Stimulated activated memory B cell treated with anti-CD40 and anti-IgM and Interleukin-4, amounts not matched to agents 10 μg/mL and 1 μg/mL and 100 μg/mL, for 72 hours (primary cell): ENCODE data around the gene CDK18.

ENCODE experiments used
- ATAC-seq: fragments of 150-1000 bp; cut with Tn5 transposase; 2 replicates; pipeline ENCODE4 v1.10.0; 2021
- H3K27ac Mint-ChIP-seq: one replicate; pipeline ENCODE4 v1.8.0; 2022; ENCODE audit warnings: mild to moderate bottlenecking, mixed read lengths
- H3K27me3 Mint-ChIP-seq: one replicate; pipeline ENCODE4 v1.8.0; 2022; ENCODE audit warnings: mixed read lengths
- H3K36me3 Mint-ChIP-seq: one replicate; pipeline ENCODE4 v1.8.0; 2022; ENCODE audit warnings: mixed read lengths
- H3K4me1 Mint-ChIP-seq: one replicate; pipeline ENCODE4 v1.8.0; 2022; ENCODE audit warnings: mixed read lengths
- H3K4me3 Mint-ChIP-seq: one replicate; pipeline ENCODE4 v1.8.0; 2022; ENCODE audit warnings: mild to moderate bottlenecking, moderate library complexity, mixed read lengths
- H3K9me3 Mint-ChIP-seq: one replicate; pipeline ENCODE4 v1.8.0; 2022; ENCODE audit warnings: mixed read lengths

The CDK18 gene

DNA sequence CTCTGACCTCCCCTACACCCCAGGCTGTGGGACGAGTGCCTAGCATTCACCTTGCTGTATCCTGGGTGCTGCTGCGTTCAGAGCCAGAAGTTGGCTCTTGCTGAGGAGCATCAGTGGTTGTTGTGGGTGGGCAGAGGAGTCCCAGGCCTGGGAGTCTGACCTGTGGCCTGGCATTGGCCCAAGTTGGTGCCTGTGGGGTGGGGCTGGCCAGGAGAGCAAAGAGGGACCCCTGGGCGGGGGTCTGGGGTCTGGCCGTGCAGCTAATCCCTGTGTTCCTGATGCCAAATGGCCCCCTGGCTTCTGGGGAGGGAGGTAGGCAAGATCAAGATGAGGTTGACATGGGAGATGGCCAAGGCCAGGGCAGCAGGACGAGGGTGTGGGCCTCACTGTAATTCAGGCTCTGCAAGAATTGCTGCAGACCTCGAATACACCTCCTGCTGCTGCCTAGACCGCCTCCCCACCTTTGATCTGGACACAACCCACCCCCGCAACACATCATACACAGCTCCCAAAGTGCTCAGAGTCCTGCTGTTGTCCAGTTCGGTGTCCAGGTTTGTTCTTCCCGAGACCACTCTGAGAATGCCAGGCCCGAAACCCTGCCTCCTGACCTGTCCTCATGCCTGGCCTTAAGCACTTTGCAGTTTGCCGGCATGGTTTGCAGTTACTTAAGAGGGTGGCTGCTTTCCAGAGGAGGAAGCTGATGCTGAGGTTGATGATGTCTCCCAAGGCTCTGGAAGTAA, 28.7 kb downstream of the CDK18 start:
- H3K27ac Mint-ChIP-seq = no peak overlapping the region
- H3K4me3 Mint-ChIP-seq = no peak overlapping the region
- H3K27me3 Mint-ChIP-seq = peaks cover 57% of the 10 kb centered on the region

GRCh38 chr1:205533748-205534443, 29.4 kb downstream of the CDK18 start:
- Mint-ChIP-seq H3K27me3 (peaks cover 52% of the 10 kb centered on the region), H3K27ac (no peak overlapping the region), H3K36me3 (no peaks in the 10 kb centered on the region), H3K4me3 (no peak overlapping the region), H3K9me3 (no peaks in the 10 kb centered on the region), H3K4me1 (peaks cover 28% of the 10 kb centered on the region)
- ATAC-seq = no peak

More for the DNA sequence above, 28.7 kb downstream of the CDK18 start:
- no peaks in the 10 kb centered on the region for H3K9me3 Mint-ChIP-seq
- no peak for ATAC-seq
- H3K36me3 Mint-ChIP-seq = no peaks in the 10 kb centered on the region
- H3K4me1 Mint-ChIP-seq = peaks cover 29% of the 10 kb centered on the region

GRCh38 chr1:205534444-205534985, 30.0 kb downstream of the CDK18 start:
- peaks cover 50% of the 10 kb centered on the region for H3K27me3 Mint-ChIP-seq
- no peak overlapping the region for H3K4me3 Mint-ChIP-seq
- no peaks in the 10 kb centered on the region for H3K36me3 Mint-ChIP-seq
- no peaks in the 10 kb centered on the region for H3K9me3 Mint-ChIP-seq
- no peak for ATAC-seq
- no peak overlapping the region for H3K27ac Mint-ChIP-seq
- peaks cover 22% of the 10 kb centered on the region for H3K4me1 Mint-ChIP-seq

- Mint-ChIP-seq H3K9me3 (no peaks in the 10 kb centered on the region), H3K4me3 (no peak overlapping the region), H3K36me3 (no peaks in the 10 kb centered on the region), H3K4me1 (peaks cover 18% of the 10 kb centered on the region), H3K27me3 (peaks cover 50% of the 10 kb centered on the region), H3K27ac (no peak overlapping the region)
- no peak for ATAC-seq
Measured at GRCh38 chr1:205535096-205535495, 30.6 kb downstream of the CDK18 start.

GRCh38 chr1:205535866-205536758, 31.6 kb downstream of the CDK18 start:
- Mint-ChIP-seq H3K36me3 (no peaks in the 10 kb centered on the region), H3K4me3 (no peak overlapping the region), H3K27ac (no peak overlapping the region), H3K27me3 (peaks cover 52% of the 10 kb centered on the region), H3K9me3 (no peaks in the 10 kb centered on the region), H3K4me1 (peaks cover 18% of the 10 kb centered on the region)
- ATAC-seq = no peak

GRCh38 chr1:205536759-205537361, 32.4 kb downstream of the CDK18 start:
- H3K4me1 Mint-ChIP-seq = peaks cover 18% of the 10 kb centered on the region
- ATAC-seq = peak; percentile 48
- H3K9me3 Mint-ChIP-seq = no peaks in the 10 kb centered on the region

GRCh38 chr1:205537386-205538018, 33.0 kb downstream of the CDK18 start:
- Mint-ChIP-seq H3K36me3 (no peaks in the 10 kb centered on the region), H3K27me3 (peaks cover 60% of the 10 kb centered on the region), H3K4me1 (peaks cover 18% of the 10 kb centered on the region), H3K9me3 (no peaks in the 10 kb centered on the region), H3K27ac (no peak overlapping the region), H3K4me3 (no peak overlapping the region)
- no peak for ATAC-seq

More at GRCh38 chr1:205536759-205537361, 32.4 kb downstream of the CDK18 start:
- Mint-ChIP-seq H3K27ac (no peak overlapping the region), H3K4me3 (no peak overlapping the region), H3K27me3 (peaks cover 60% of the 10 kb centered on the region), H3K36me3 (no peaks in the 10 kb centered on the region)

- Mint-ChIP-seq H3K9me3 (no peaks in the 10 kb centered on the region), H3K27me3 (peaks cover 63% of the 10 kb centered on the region)
Measured at GRCh38 chr1:205538235-205538840, 33.9 kb downstream of the CDK18 start.

GRCh38 chr1:205541161-205541886, 36.9 kb downstream of the CDK18 start:
- no peak for ATAC-seq
- H3K4me3 Mint-ChIP-seq = no peak overlapping the region
- H3K36me3 Mint-ChIP-seq = no peaks in the 10 kb centered on the region
- H3K4me1 Mint-ChIP-seq = peaks cover 21% of the 10 kb centered on the region
- H3K27me3 Mint-ChIP-seq = peaks cover 70% of the 10 kb centered on the region
- H3K9me3 Mint-ChIP-seq = no peaks in the 10 kb centered on the region
- H3K27ac Mint-ChIP-seq = no peak overlapping the region

More at GRCh38 chr1:205538235-205538840, 33.9 kb downstream of the CDK18 start:
- Mint-ChIP-seq H3K4me3 (no peak overlapping the region), H3K27ac (no peak overlapping the region), H3K36me3 (no peaks in the 10 kb centered on the region), H3K4me1 (peaks cover 21% of the 10 kb centered on the region)
- no peak for ATAC-seq

GRCh38 chr1:205542367-205542766, 37.9 kb downstream of the CDK18 start:
- Mint-ChIP-seq H3K4me1 (peaks cover 11% of the 10 kb centered on the region), H3K27ac (no peak overlapping the region), H3K4me3 (no peak overlapping the region), H3K9me3 (no peaks in the 10 kb centered on the region), H3K36me3 (no peaks in the 10 kb centered on the region), H3K27me3 (peaks cover 63% of the 10 kb centered on the region)
- no peak for ATAC-seq

GRCh38 chr1:205543351-205544301, 39.2 kb downstream of the CDK18 start:
- Mint-ChIP-seq H3K9me3 (no peaks in the 10 kb centered on the region), H3K4me3 (peak overlapping the region; percentile 29), H3K27ac (no peak overlapping the region), H3K36me3 (no peaks in the 10 kb centered on the region), H3K27me3 (peaks cover 73% of the 10 kb centered on the region), H3K4me1 (peaks cover 9% of the 10 kb centered on the region)
- ATAC-seq = peak; percentile 63

DNA sequence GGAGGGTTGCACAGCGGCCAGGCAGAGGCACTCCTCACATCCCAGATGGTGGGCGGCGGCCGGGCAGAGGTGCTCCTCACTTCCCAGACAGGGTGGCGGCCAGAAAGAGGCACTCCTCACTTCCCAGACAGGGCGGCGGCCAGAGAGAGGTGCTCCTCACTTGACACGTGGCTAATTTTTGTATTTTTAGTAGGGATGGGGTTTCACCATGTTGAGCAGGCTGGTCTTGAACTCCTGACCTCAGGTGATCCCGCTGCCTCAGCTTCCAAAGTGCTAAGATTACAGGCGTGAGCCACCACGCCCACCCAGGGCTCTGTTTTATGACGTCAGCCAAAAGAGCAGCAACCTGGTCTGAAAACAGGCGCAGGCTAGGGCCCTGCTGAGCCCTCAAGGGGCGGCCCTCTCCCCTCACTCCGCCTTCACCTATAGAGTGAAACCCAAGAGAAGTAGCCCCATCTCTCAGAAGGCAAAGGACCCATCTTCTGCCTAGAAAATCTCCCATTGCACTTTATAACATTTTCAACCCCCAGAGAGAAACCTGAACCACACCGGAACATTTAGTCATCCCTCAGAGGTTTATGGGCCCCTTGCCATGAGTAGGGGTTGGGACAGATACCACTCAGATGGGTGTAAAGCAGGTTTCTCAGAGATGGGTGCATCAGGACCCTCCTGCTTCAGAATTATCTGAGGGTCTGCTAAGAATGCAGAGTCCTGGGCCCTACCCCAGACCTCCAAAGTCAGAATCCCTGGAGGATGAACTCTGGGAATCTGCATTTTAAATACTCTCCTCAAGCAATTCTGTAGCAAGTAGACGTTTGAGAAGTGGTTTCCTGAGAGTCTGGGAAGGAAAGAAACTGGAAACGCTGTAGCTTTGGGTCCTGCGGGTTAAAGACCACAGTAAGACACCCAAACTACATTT, 40.8 kb downstream of the CDK18 start:
- H3K9me3 Mint-ChIP-seq = no peaks in the 10 kb centered on the region
- peaks cover 9% of the 10 kb centered on the region for H3K4me1 Mint-ChIP-seq
- no peak overlapping the region for H3K4me3 Mint-ChIP-seq
- H3K27ac Mint-ChIP-seq = no peak overlapping the region
- H3K36me3 Mint-ChIP-seq = no peaks in the 10 kb centered on the region
- ATAC-seq = no peak
- H3K27me3 Mint-ChIP-seq = peaks cover 81% of the 10 kb centered on the region
